Cardiac muscle cell (in vitro differentiated cells and primary cell): Measurements from ENCODE around the gene EPPIN. TPM values are rescaled to one million over a fixed set of nuclear protein-coding genes. Genes with fewer than 3 reads are reported as not detected.
"Not testable (repeated sequence)": the region's sequence is repeated elsewhere in the genome, so short reads cannot be mapped to it uniquely, and the experiment has no call there.

ENCODE experiments used
- DNase-seq, 2 donors: peaks; one replicate each; pipeline versions ENCODE4 v3.0.0 to v3.0.0-alpha.2; 2010 to 2017; ENCODE audit warnings: low read depth in 1 of 2, low spot score in 1 of 2
- H3K27ac ChIP-seq: fragments of 200-600 bp; sonication (generic); 2 replicates; pipeline ENCODE4 v1.5.1; 2016
- H3K27me3 ChIP-seq: fragments of 200-600 bp; sonication (generic); 2 replicates; pipeline ENCODE4 v1.6.0; 2016; ENCODE audit warnings: control low read depth
- H3K36me3 ChIP-seq: fragments of 200-600 bp; sonication (generic); 2 replicates; pipeline ENCODE4 v1.5.1; 2016; ENCODE audit warnings: control low read depth
- H3K4me1 ChIP-seq: fragments of 200-600 bp; sonication (generic); 2 replicates; pipeline ENCODE4 v1.8.1; 2017; ENCODE audit warnings: low read depth, mild to moderate bottlenecking, mixed run types
- H3K4me3 ChIP-seq: fragments of 200-600 bp; sonication (generic); 2 replicates; pipeline ENCODE4 v1.5.1; 2016; ENCODE audit warnings: mild to moderate bottlenecking
- H3K9me3 ChIP-seq: fragments of 200-600 bp; sonication (generic); 2 replicates; pipeline ENCODE4 v1.5.1; 2017; ENCODE audit warnings: low read depth, mild to moderate bottlenecking, control low read depth
- CTCF ChIP-seq: IDR thresholded peaks from 2 replicates; pipeline ENCODE4 v1.5.1; 2012; ENCODE audit warnings: low read depth, mild to moderate bottlenecking, low read length
- polyA plus RNA-seq: library from polyadenylated mRNA; unstranded; fragments of >200 nt; fragmentation: Nextera tagmentation; extraction: Ambion mirVana; gene quantifications from 2 replicates; pipeline ENCODE4 v1.2.1, GENCODE V29; 2016
- total RNA-seq: library from RNA; depleted of rRNA; stranded (reverse); fragments of >200 nt; gene quantifications from 2 replicates; pipeline ENCODE4 v1.2.3, GENCODE V29; 2016

Gene EPPIN
- total and polyA plus RNA-seq, 2 experiments from 2014 or later, result not detected

GRCh38 chr20:45588800-45589199, 41.6 kb upstream of the EPPIN start:
- TF ChIP-seq CTCF, result no peak
- no peaks in the 10 kb centered on the region for H3K27me3 ChIP-seq
- H3K27ac ChIP-seq, result no peak overlapping the region
- no peaks in the 10 kb centered on the region for H3K36me3 ChIP-seq
- no peak overlapping the region for H3K4me3 ChIP-seq
- DNase-seq, result no peak
- no peaks in the 10 kb centered on the region for H3K9me3 ChIP-seq
- no peaks in the 10 kb centered on the region for H3K4me1 ChIP-seq

- H3K27me3 ChIP-seq, DNase-seq, H3K9me3 ChIP-seq, H3K27ac ChIP-seq, H3K36me3 ChIP-seq, H3K4me3 ChIP-seq, H3K4me1 ChIP-seq: not testable (repeated sequence)
Measured at GRCh38 chr20:45585986-45586385, 38.8 kb upstream of the EPPIN start.

- H3K27ac ChIP-seq, result peak overlapping the region; percentile 75
- H3K36me3 ChIP-seq, H3K4me1 ChIP-seq, DNase-seq, H3K27me3 ChIP-seq, H3K4me3 ChIP-seq, H3K9me3 ChIP-seq: not testable (repeated sequence)
Measured at GRCh38 chr20:45584294-45584693, 37.1 kb upstream of the EPPIN start.

- Histone ChIP-seq H3K9me3 (no peaks in the 10 kb centered on the region), H3K4me3 (no peak overlapping the region), H3K4me1 (no peaks in the 10 kb centered on the region), H3K27me3 (no peaks in the 10 kb centered on the region), H3K27ac (no peak overlapping the region), H3K36me3 (no peaks in the 10 kb centered on the region)
- no peak for DNase-seq
- no peak for TF ChIP-seq CTCF
Measured at GRCh38 chr20:45583502-45583901, 36.3 kb upstream of the EPPIN start.

GRCh38 chr20:45581702-45582101, 34.5 kb upstream of the EPPIN start:
- Histone ChIP-seq H3K27me3 (no peaks in the 10 kb centered on the region), H3K36me3 (no peaks in the 10 kb centered on the region), H3K9me3 (no peaks in the 10 kb centered on the region), H3K4me1 (no peaks in the 10 kb centered on the region), H3K4me3 (no peak overlapping the region), H3K27ac (no peak overlapping the region)
- peak in 1 of 2 donors; percentile 9 for DNase-seq
- no peak for TF ChIP-seq CTCF

GRCh38 chr20:45579184-45579583, 32.0 kb upstream of the EPPIN start, which contains the start of gene WFDC8:
TSS of gene WFDC8 (minus strand) at chr20:45579284. CDS start at chr20:45579247, 37 bp downstream.
- Histone ChIP-seq H3K4me3 (no peak within 1 kb of the TSS), H3K4me1 (no peaks in the 10 kb centered on the region), H3K27ac (no peak within 1 kb of the TSS)

More at GRCh38 chr20:45579184-45579583, 32.0 kb upstream of the EPPIN start, which contains the start of gene WFDC8:
- DNase-seq, result no peak
- H3K27me3 ChIP-seq, result no peaks in the 10 kb centered on the region
- H3K9me3 ChIP-seq, result no peaks in the 10 kb centered on the region
- no peaks in the 10 kb centered on the region for H3K36me3 ChIP-seq
- no peak for TF ChIP-seq CTCF
